Effector memory CD8-positive, alpha-beta T cell (primary cell): ENCODE results near the gene CPT1B.

Experiments
- ATAC-seq: fragments of 150-1000 bp; cut with Tn5 transposase; replicated peaks from 2 replicates; pipeline ENCODE4 v1.10.0; 2021; ENCODE audit warnings: mild to moderate bottlenecking, moderate library complexity
- DNase-seq, 3 experiments: peaks; one replicate each; pipeline ENCODE4 v3.0.0; 2021
- H3K27ac Mint-ChIP-seq, 2 donors: one replicate each; pipeline ENCODE4 v1.8.0; 2022; ENCODE audit warnings: mild to moderate bottlenecking in 2 of 2, mixed read lengths in 2 of 2, moderate library complexity in 2 of 2
- H3K27me3 Mint-ChIP-seq, 2 donors: one replicate each; pipeline ENCODE4 v1.8.0; 2022; ENCODE audit warnings: mixed read lengths in 2 of 2
- H3K36me3 Mint-ChIP-seq: one replicate; pipeline ENCODE4 v1.8.0; 2022; ENCODE audit warnings: mild to moderate bottlenecking, moderate library complexity, mixed read lengths; ENCODE audit not compliant: insufficient read depth
- H3K4me1 Mint-ChIP-seq, 2 donors: one replicate each; pipeline ENCODE4 v1.8.0; 2022; ENCODE audit warnings: low read depth in 2 of 2, mixed read lengths in 2 of 2
- H3K4me3 Mint-ChIP-seq, 2 donors: one replicate each; pipeline ENCODE4 v1.8.0; 2022; ENCODE audit warnings: mild to moderate bottlenecking in 2 of 2, mixed read lengths in 2 of 2, moderate library complexity in 2 of 2
- H3K9me3 Mint-ChIP-seq, 2 donors: one replicate each; pipeline ENCODE4 v1.8.0; 2022; ENCODE audit warnings: mixed read lengths in 2 of 2

Gene CPT1B

GRCh38 chr22:50576806-50577696 is 1.2 kb downstream of the CPT1B start:
- H3K4me3 Mint-ChIP-seq = no peak overlapping the region
- H3K27me3 Mint-ChIP-seq = no peaks in the 10 kb centered on the region
- ATAC-seq (no peak), DNase-seq (no peak)
- no peaks in the 10 kb centered on the region for H3K9me3 Mint-ChIP-seq
- no peak overlapping the region for H3K27ac Mint-ChIP-seq
- H3K36me3 Mint-ChIP-seq = peaks cover 16% of the 10 kb centered on the region
- H3K4me1 Mint-ChIP-seq = peaks cover 4 to 9% of the 10 kb centered on the region in 2 donors

GRCh38 chr22:50576070-50576469 is 2.2 kb downstream of the CPT1B start:
- DNase-seq (no peak), ATAC-seq (no peak)
- Mint-ChIP-seq H3K36me3 (peaks cover 16% of the 10 kb centered on the region), H3K27me3 (no peaks in the 10 kb centered on the region), H3K4me1 (peaks cover 4% of the 10 kb centered on the region in 2 donors), H3K9me3 (no peaks in the 10 kb centered on the region), H3K4me3 (no peak overlapping the region), H3K27ac (no peak overlapping the region)

- Mint-ChIP-seq H3K27ac (no peak overlapping the region), H3K4me1 (peaks cover 4% of the 10 kb centered on the region in 2 donors), H3K36me3 (peaks cover 17% of the 10 kb centered on the region), H3K9me3 (no peaks in the 10 kb centered on the region), H3K27me3 (no peaks in the 10 kb centered on the region), H3K4me3 (no peak overlapping the region)
- ATAC-seq (no peak), DNase-seq (no peak)
These were observed 2.7 kb downstream of the CPT1B start for GRCh38 chr22:50575426-50575941.

- Mint-ChIP-seq H3K36me3 (peaks cover 24% of the 10 kb centered on the region), H3K9me3 (no peaks in the 10 kb centered on the region), H3K4me3 (no peak overlapping the region), H3K27ac (no peak overlapping the region), H3K27me3 (no peaks in the 10 kb centered on the region), H3K4me1 (peaks cover 3 to 4% of the 10 kb centered on the region in 2 donors)
- no peak for DNase-seq
- ATAC-seq = no peak
These were observed 3.9 kb downstream of the CPT1B start for GRCh38 chr22:50574383-50574755.

- Mint-ChIP-seq H3K36me3 (peaks cover 28% of the 10 kb centered on the region), H3K4me1 (peaks cover 3 to 4% of the 10 kb centered on the region in 2 donors), H3K27ac (no peak overlapping the region), H3K4me3 (no peak overlapping the region), H3K27me3 (no peaks in the 10 kb centered on the region), H3K9me3 (no peaks in the 10 kb centered on the region)
- ATAC-seq (no peak), DNase-seq (no peak)
These were observed 4.5 kb downstream of the CPT1B start for GRCh38 chr22:50573491-50574382.

GRCh38 chr22:50572965-50573364 is 5.3 kb downstream of the CPT1B start:
- peak overlapping the region in 1 of 2 donors; percentile 67 for H3K27ac Mint-ChIP-seq
- no peaks in the 10 kb centered on the region for H3K27me3 Mint-ChIP-seq
- no peak overlapping the region for H3K4me3 Mint-ChIP-seq
- DNase-seq (no peak), ATAC-seq (no peak)
- no peaks in the 10 kb centered on the region for H3K9me3 Mint-ChIP-seq
- peaks cover 28% of the 10 kb centered on the region for H3K36me3 Mint-ChIP-seq
- peaks cover 3 to 4% of the 10 kb centered on the region in 2 donors for H3K4me1 Mint-ChIP-seq

GRCh38 chr22:50571264-50572175 is 6.7 kb downstream of the CPT1B start:
- Mint-ChIP-seq H3K27me3 (no peaks in the 10 kb centered on the region), H3K27ac (no peak overlapping the region), H3K36me3 (peaks cover 30% of the 10 kb centered on the region), H3K4me3 (no peak overlapping the region), H3K9me3 (no peaks in the 10 kb centered on the region), H3K4me1 (peaks cover 0 to 4% of the 10 kb centered on the region in 2 donors)
- ATAC-seq = no peak
- no peak for DNase-seq

- Mint-ChIP-seq H3K36me3 (peaks cover 24% of the 10 kb centered on the region), H3K4me3 (no peak overlapping the region), H3K27me3 (no peaks in the 10 kb centered on the region), H3K27ac (no peak overlapping the region), H3K9me3 (no peaks in the 10 kb centered on the region), H3K4me1 (peaks cover 0 to 4% of the 10 kb centered on the region in 2 donors)
- ATAC-seq (no peak), DNase-seq (no peak)
These were observed 7.4 kb downstream of the CPT1B start for GRCh38 chr22:50570861-50571260.

GRCh38 chr22:50569896-50570535 is 8.2 kb downstream of the CPT1B start:
- Mint-ChIP-seq H3K36me3 (peaks cover 21% of the 10 kb centered on the region), H3K27ac (no peak overlapping the region)

GRCh38 chr22:50569041-50569459 is 9.2 kb downstream of the CPT1B start:
- ATAC-seq (no peak), DNase-seq (no peak)
- H3K4me1 Mint-ChIP-seq = peaks cover 0 to 4% of the 10 kb centered on the region in 2 donors
- no peaks in the 10 kb centered on the region for H3K9me3 Mint-ChIP-seq
- H3K36me3 Mint-ChIP-seq = peaks cover 20% of the 10 kb centered on the region
- no peak overlapping the region for H3K27ac Mint-ChIP-seq
- H3K27me3 Mint-ChIP-seq = no peaks in the 10 kb centered on the region
- no peak overlapping the region for H3K4me3 Mint-ChIP-seq

More at GRCh38 chr22:50569896-50570535, 8.2 kb downstream of the CPT1B start:
- H3K4me3 Mint-ChIP-seq = no peak overlapping the region
- peaks cover 0 to 4% of the 10 kb centered on the region in 2 donors for H3K4me1 Mint-ChIP-seq
- DNase-seq (no peak), ATAC-seq (no peak)
- H3K9me3 Mint-ChIP-seq = no peaks in the 10 kb centered on the region
- no peaks in the 10 kb centered on the region for H3K27me3 Mint-ChIP-seq

- no peaks in the 10 kb centered on the region for H3K9me3 Mint-ChIP-seq
- no peak overlapping the region for H3K4me3 Mint-ChIP-seq
- no peaks in the 10 kb centered on the region for H3K27me3 Mint-ChIP-seq
- no peak for ATAC-seq
- no peak overlapping the region for H3K27ac Mint-ChIP-seq
- no peak for DNase-seq
- peaks cover 20% of the 10 kb centered on the region for H3K36me3 Mint-ChIP-seq
- H3K4me1 Mint-ChIP-seq = peaks cover 0 to 4% of the 10 kb centered on the region in 2 donors
These were observed 9.6 kb downstream of the CPT1B start for GRCh38 chr22:50568626-50569025.

- H3K36me3 Mint-ChIP-seq = peaks cover 23% of the 10 kb centered on the region
- no peaks in the 10 kb centered on the region for H3K27me3 Mint-ChIP-seq
- ATAC-seq = no peak
- peaks cover 7 to 11% of the 10 kb centered on the region in 2 donors for H3K4me1 Mint-ChIP-seq
- DNase-seq = no peak
- no peaks in the 10 kb centered on the region for H3K9me3 Mint-ChIP-seq
- no peak overlapping the region for H3K27ac Mint-ChIP-seq
- no peak overlapping the region for H3K4me3 Mint-ChIP-seq
These were observed 10.4 kb downstream of the CPT1B start for GRCh38 chr22:50567721-50568252.
